IMR-90 (cell line): ENCODE measurements around the gene SOX5. TPM values are rescaled to one million over a fixed set of nuclear protein-coding genes. Genes with fewer than 3 reads are reported as not detected.

Source experiments
- ATAC-seq: fragments of 200-7000 bp; cut with Tn5 transposase; 2 replicates; pipeline ENCODE4 v1.9.1; 2020; ENCODE audit warnings: low read depth, mild to moderate bottlenecking, moderate library complexity
- BruUV-seq: library from RNA; stranded (reverse); fragments of 400-500 nt; replicated peaks from 2 replicates; lab custom pipeline; 2021; lab: Mats Ljungman, UMichigan
- CTCF ChIA-PET: fragments of 300-600 bp; formaldehyde crosslinking; extraction: SDS; loops from one replicate; lab custom pipeline; 2021; ENCODE audit warnings: antibody characterized with exemption; lab: Yijun Ruan, JAX
- POLR2A ChIA-PET: fragments of 300-600 bp; sonication (Branson Sonifier 250); formaldehyde crosslinking; loops from one replicate; lab custom pipeline; 2022; ENCODE audit warnings: antibody characterized with exemption; ENCODE audit not compliant: unreplicated experiment; lab: Charles Lee
- DNase-seq: peaks from one replicate; pipeline ENCODE4 v3.0.0; 2013
- H2AFZ ChIP-seq: replicated peaks from 2 replicates; pipeline ENCODE3; 2013; ENCODE audit warnings: low read length, mild to moderate bottlenecking; ENCODE audit not compliant: poor library complexity
- H2AK5ac ChIP-seq: 2 replicates; pipeline ENCODE4 v1.6.1; 2013; ENCODE audit warnings: low read depth, low read length, inconsistent platforms
- H2AK9ac ChIP-seq: replicated peaks from 2 replicates; pipeline ENCODE3; 2013; ENCODE audit warnings: mild to moderate bottlenecking, low read depth, low read length, moderate library complexity; ENCODE audit not compliant: poor library complexity
- H2BK120ac ChIP-seq: 2 replicates; pipeline ENCODE4 v1.6.1; 2013; ENCODE audit warnings: low read depth, low read length, inconsistent platforms
- H2BK15ac ChIP-seq: 3 replicates; pipeline ENCODE4 v1.6.1; 2013; ENCODE audit warnings: low read depth, low read length, inconsistent platforms
- H2BK20ac ChIP-seq: 2 replicates; pipeline ENCODE4 v1.6.1; 2013; ENCODE audit warnings: low read depth, mild to moderate bottlenecking, inconsistent platforms, low read length, moderate library complexity
- H2BK5ac ChIP-seq: 2 replicates; pipeline ENCODE4 v1.6.1; 2013; ENCODE audit warnings: mild to moderate bottlenecking, low read depth, low read length, inconsistent platforms; ENCODE audit not compliant: poor library complexity, severe bottlenecking
- H3K14ac ChIP-seq: replicated peaks from 2 replicates; pipeline ENCODE4 v1.6.1; 2013; ENCODE audit warnings: low read depth, low read length, inconsistent platforms
- H3K18ac ChIP-seq: 2 replicates; pipeline ENCODE4 v1.6.1; 2013; ENCODE audit warnings: low read depth, low read length, control low read depth
- H3K23ac ChIP-seq: 2 replicates; pipeline ENCODE4 v1.6.1; 2013; ENCODE audit warnings: low read depth, low read length, inconsistent platforms
- H3K27ac ChIP-seq: 2 replicates; pipeline ENCODE4 v1.5.1; 2013; ENCODE audit warnings: mild to moderate bottlenecking, control low read depth, low read length; ENCODE audit not compliant: insufficient read depth
- H3K27me3 ChIP-seq: 2 replicates; pipeline ENCODE4 v1.6.1; 2013; ENCODE audit warnings: low read length; ENCODE audit not compliant: control insufficient read depth, insufficient read depth
- H3K36me3 ChIP-seq: 2 replicates; pipeline ENCODE4 v1.6.1; 2013; ENCODE audit warnings: low read length, mixed read lengths; ENCODE audit not compliant: control insufficient read depth, insufficient read depth
- H3K4ac ChIP-seq: 2 replicates; pipeline ENCODE4 v1.6.1; 2013; ENCODE audit warnings: low read depth, low read length, inconsistent platforms
- H3K4me1 ChIP-seq: 2 replicates; pipeline ENCODE4 v1.6.1; 2013; ENCODE audit warnings: low read length, mixed read lengths; ENCODE audit not compliant: control insufficient read depth, insufficient read depth
- H3K4me2 ChIP-seq: 2 replicates; pipeline ENCODE4 v1.6.1; 2013; ENCODE audit warnings: low read depth, mild to moderate bottlenecking, control low read depth, low read length, moderate library complexity
- H3K4me3 ChIP-seq: 2 replicates; pipeline ENCODE4 v1.5.1; 2013; ENCODE audit warnings: low read depth, mild to moderate bottlenecking, control low read depth, low read length, moderate library complexity; ENCODE audit not compliant: insufficient read depth
- H3K56ac ChIP-seq: 2 replicates; pipeline ENCODE4 v1.6.1; 2013; ENCODE audit warnings: low read length, inconsistent platforms; ENCODE audit not compliant: insufficient read depth; ENCODE audit errors: extremely low read depth
- H3K79me1 ChIP-seq, 2 experiments: 2 replicates each; pipeline ENCODE4 v1.6.1; 2013; ENCODE audit warnings: low read length in 2 of 2, inconsistent platforms in 1 of 2, low read depth in 1 of 2
- H3K9ac ChIP-seq: 2 replicates; pipeline ENCODE4 v1.6.1; 2013; ENCODE audit warnings: low read depth, low read length, control low read depth
- H3K9me1 ChIP-seq: 2 replicates; pipeline ENCODE4 v1.6.1; 2013; ENCODE audit warnings: low read length, inconsistent platforms; ENCODE audit not compliant: insufficient read depth
- H3K9me3 ChIP-seq: 2 replicates; pipeline ENCODE4 v1.6.1; 2013; ENCODE audit warnings: low read length; ENCODE audit not compliant: control insufficient read depth, insufficient read depth
- H4K20me1 ChIP-seq: 2 replicates; pipeline ENCODE4 v1.6.1; 2013; ENCODE audit warnings: low read length, inconsistent platforms; ENCODE audit not compliant: insufficient read depth
- H4K5ac ChIP-seq: 2 replicates; pipeline ENCODE4 v1.6.1; 2013; ENCODE audit warnings: mild to moderate bottlenecking, low read depth, low read length, control low read depth
- H4K8ac ChIP-seq, 2 experiments: 2 replicates each; pipeline ENCODE4 v1.6.1; 2013; ENCODE audit warnings: low read depth in 2 of 2, low read length in 2 of 2, control low read depth in 1 of 2, inconsistent platforms in 1 of 2
- H4K91ac ChIP-seq: 2 replicates; pipeline ENCODE4 v1.6.1; 2013; ENCODE audit warnings: low read depth, low read length, inconsistent platforms; ENCODE audit not compliant: insufficient read depth
- BHLHE40 ChIP-seq: fragments of 150-350 bp; IDR thresholded peaks from 2 replicates; pipeline ENCODE4 v1.6.1; 2016; ENCODE audit warnings: mild to moderate bottlenecking, low read depth, low read length
- CHD1 ChIP-seq: IDR thresholded peaks from 2 replicates; pipeline ENCODE4 v1.6.1; 2012; ENCODE audit warnings: low read depth, low read length, improper control_type of control experiment
- MAZ ChIP-seq: IDR thresholded peaks from 2 replicates; pipeline ENCODE4 v1.6.1; 2012; ENCODE audit warnings: low read depth, mild to moderate bottlenecking, low read length, improper control_type of control experiment, moderate library complexity, borderline replicate concordance
- MXI1 ChIP-seq: IDR thresholded peaks from 2 replicates; pipeline ENCODE4 v1.6.1; 2012; ENCODE audit warnings: low read depth, mild to moderate bottlenecking, low read length, moderate library complexity, borderline replicate concordance
- NFE2L2 ChIP-seq: fragments of 150-350 bp; IDR thresholded peaks from 2 replicates; pipeline ENCODE4 v1.6.1; 2016; ENCODE audit warnings: low read depth, mild to moderate bottlenecking, low read length
- RCOR1 ChIP-seq: IDR thresholded peaks from 2 replicates; pipeline ENCODE4 v1.6.1; 2012; ENCODE audit warnings: mild to moderate bottlenecking, low read length, improper control_type of control experiment; ENCODE audit not compliant: insufficient replicate concordance
- SMC3 ChIP-seq: fragments of 150-350 bp; IDR thresholded peaks from 2 replicates; pipeline ENCODE4 v1.6.1; 2016; ENCODE audit warnings: low read depth, mild to moderate bottlenecking, antibody characterized with exemption, low read length, moderate library complexity
- WGBS, 2 experiments: methylation state at CpG; one replicate each; pipeline versions ENCODE4 v1.1.5 to v1.1.7; 2013; ENCODE audit warnings: missing lambda C conversion rate in 2 of 2; ENCODE audit not compliant: insufficient read length in 1 of 2; ENCODE audit errors: extremely low coverage in 2 of 2; 5-methylcytosine and 5-hydroxymethylcytosine counted together
- dilution Hi-C: fragments of 300-500 bp; cut with HindIII; formaldehyde crosslinking; loops from one replicate; pipeline ENCODE4 v1.14.3; 2018; ENCODE audit warnings: low sequenced_read_pairs; ENCODE audit not compliant: unreplicated experiment
- in situ Hi-C: fragments of 300-500 bp; cut with MboI; formaldehyde crosslinking; loops from 3 replicates; pipeline ENCODE4 v1.14.3; 2019; ENCODE audit warnings: low sequenced_read_pairs, inconsistent platforms, mixed read lengths
- intact Hi-C: fragments of 100-400 bp; cut with micrococcal nuclease; formaldehyde crosslinking; loops from 2 replicates; pipeline ENCODE4 v1.10.0; 2022
- polyA plus RNA-seq, 3 experiments: library from polyadenylated mRNA; depleted of rRNA; stranded (reverse); fragments of >200 nt; gene quantifications; 2 replicates each; pipeline ENCODE4 v1.2.3, GENCODE V29; 2012; ENCODE audit warnings: low replicate concordance in 1 of 3
- total RNA-seq: library from RNA; depleted of rRNA; stranded (reverse); fragments of >200 nt; gene quantifications from 2 replicates; pipeline ENCODE4 v1.2.3, GENCODE V29; 2012

The SOX5 gene
- total and polyA plus RNA-seq, 2 of the 4 experiments (the other 2 are of a cell fraction) = 1.1 to 13.1 TPM

- no TSS peak for BruUV-seq
- no peak overlapping the region for H3K56ac ChIP-seq
- no peak overlapping the region for H2AK9ac ChIP-seq
- H3K27me3 ChIP-seq = no peaks in the 10 kb centered on the region
- H3K4ac ChIP-seq = no peak overlapping the region
- no peak overlapping the region for H3K9ac ChIP-seq
- POLR2A ChIA-PET = no interaction called here
- no peaks in the 10 kb centered on the region for H3K9me3 ChIP-seq
- H2AFZ ChIP-seq = no peak overlapping the region
- no peak overlapping the region for H2BK15ac ChIP-seq
- H3K18ac ChIP-seq = no peak overlapping the region
- no peaks in the 10 kb centered on the region for H3K4me1 ChIP-seq
- H2BK20ac ChIP-seq = no peak overlapping the region
- in situ Hi-C loops (no loop called here), dilution Hi-C loops (no loop called here), intact Hi-C loops (no loop called here)
- H2AK5ac ChIP-seq = no peak overlapping the region
- no peak overlapping the region for H2BK120ac ChIP-seq
- no peak overlapping the region for H3K23ac ChIP-seq
- H4K91ac ChIP-seq = no peak overlapping the region
- H2BK5ac ChIP-seq = no peak overlapping the region
- CTCF ChIA-PET = no interaction called here
- no peak overlapping the region for H3K14ac ChIP-seq
- TF ChIP-seq SMC3 (no peak), MAZ (no peak), RCOR1 (no peak), CHD1 (no peak), MXI1 (no peak), NFE2L2 (no peak), BHLHE40 (no peak)
- H3K4me3 ChIP-seq = no peak overlapping the region
- H3K27ac ChIP-seq = no peak overlapping the region
- H4K20me1 ChIP-seq = no peaks in the 10 kb centered on the region
- H3K36me3 ChIP-seq = no peaks in the 10 kb centered on the region
- no peak overlapping the region for H4K8ac ChIP-seq
- no peaks in the 10 kb centered on the region for H3K9me1 ChIP-seq
- H3K4me2 ChIP-seq = no peak overlapping the region
- WGBS, 2 experiments = no CpG with 5 or more reads among the region's 2 CpGs
- no peak for ATAC-seq
- H3K79me1 ChIP-seq = no peaks in the 10 kb centered on the region
- DNase-seq = no peak
- no peak overlapping the region for H4K5ac ChIP-seq
These were observed 119.3 kb downstream of the SOX5 start for GRCh38 chr12:23830210-23830609.
